Immature natural killer cell (primary cell): ENCODE data around the gene CHRNE. TPM values are rescaled to one million over a fixed set of nuclear protein-coding genes. Genes with fewer than 3 reads are reported as not detected.

ENCODE experiments used
- DNase-seq, 3 donors: peaks; one replicate each; pipeline ENCODE4 v3.0.0; 2022; ENCODE audit warnings: mixed read lengths in 1 of 3
- H3K27ac Mint-ChIP-seq, 6 donors: one replicate each; pipeline ENCODE4 v1.8.0; 2020; ENCODE audit warnings: mixed read lengths in 6 of 6, mild to moderate bottlenecking in 5 of 6, inconsistent platforms in 4 of 6, moderate library complexity in 3 of 6
- H3K27me3 Mint-ChIP-seq, 3 donors: one replicate each; pipeline ENCODE4 v1.8.0; 2020 to 2021; ENCODE audit warnings: low read depth in 3 of 3, mild to moderate bottlenecking in 3 of 3, mixed read lengths in 3 of 3, moderate library complexity in 3 of 3, inconsistent platforms in 1 of 3
- H3K36me3 Mint-ChIP-seq, 3 donors: one replicate each; pipeline ENCODE4 v1.8.0; 2020; ENCODE audit warnings: mixed read lengths in 3 of 3, inconsistent platforms in 2 of 3, mild to moderate bottlenecking in 2 of 3
- H3K4me1 Mint-ChIP-seq, 2 donors: one replicate each; pipeline ENCODE4 v1.8.0; 2020; ENCODE audit warnings: inconsistent platforms in 2 of 2, mild to moderate bottlenecking in 2 of 2, mixed read lengths in 2 of 2, moderate library complexity in 1 of 2
- H3K4me3 Mint-ChIP-seq, 5 donors: one replicate each; pipeline ENCODE4 v1.8.0; 2020; ENCODE audit warnings: mild to moderate bottlenecking in 5 of 5, mixed read lengths in 5 of 5, inconsistent platforms in 3 of 5, moderate library complexity in 3 of 5
- H3K9me3 Mint-ChIP-seq, 6 donors: one replicate each; pipeline ENCODE4 v1.8.0; 2020; ENCODE audit warnings: mild to moderate bottlenecking in 6 of 6, mixed read lengths in 6 of 6, inconsistent platforms in 4 of 6, moderate library complexity in 3 of 6
- polyA plus RNA-seq, 3 donors: library from polyadenylated mRNA; unstranded; fragments of 300-500 nt; fragmentation: Illumina TruSeq; gene quantifications; one replicate each; pipeline ENCODE4 v1.2.3, GENCODE V29; 2021

The CHRNE gene
- polyA plus RNA-seq, 3 donors from 2014 or later, result 2.7 to 4.9 (median 3.9) TPM

DNA sequence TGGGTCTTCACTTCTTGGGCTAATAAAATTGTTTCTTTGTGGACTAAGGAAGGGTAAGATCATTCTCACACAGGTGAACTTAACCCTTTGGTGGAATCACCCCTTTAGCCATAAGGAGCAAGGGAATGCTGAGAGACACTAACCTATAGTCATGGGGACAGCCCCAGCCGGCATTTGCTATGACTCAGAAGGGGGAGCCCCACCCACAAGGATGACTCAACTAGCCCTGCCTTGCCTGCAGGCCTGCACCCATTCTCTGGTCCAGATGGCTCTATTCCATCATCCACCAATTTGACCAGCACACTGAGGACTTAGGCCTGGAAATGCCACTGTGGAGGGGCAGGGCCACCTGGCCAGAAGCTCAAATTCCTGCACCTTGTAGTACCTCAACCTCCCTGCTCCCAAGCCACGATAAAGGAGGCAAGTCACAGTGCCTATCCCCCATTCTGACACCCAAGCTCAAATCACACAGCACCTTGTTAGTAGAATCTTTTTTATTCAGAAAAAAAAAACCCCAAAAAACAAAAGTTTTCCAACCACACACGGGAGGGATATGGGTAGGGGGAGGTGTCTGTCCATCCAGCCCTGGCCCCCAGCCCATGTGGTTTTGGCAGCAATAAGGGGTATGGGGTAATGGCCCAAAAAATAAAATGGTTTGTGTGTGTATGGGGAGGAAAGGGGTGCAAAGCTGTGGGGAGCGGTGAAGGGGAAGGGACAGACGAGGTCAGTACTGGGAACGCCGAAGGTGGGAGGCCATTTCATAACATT, 42.5 kb upstream of the CHRNE start:
- Mint-ChIP-seq H3K9me3 (peaks cover 0 to 2% (median 0%) of the 10 kb centered on the region in 6 donors), H3K27me3 (peaks cover 20 to 59% (median 34%) of the 10 kb centered on the region in 3 donors), H3K27ac (peak overlapping the region; percentile 95 to 97 (median 95)), H3K4me1 (peaks cover 65 to 73% of the 10 kb centered on the region in 2 donors), H3K4me3 (peak overlapping the region; percentile 96 to 100 (median 99)), H3K36me3 (peaks cover 32 to 51% (median 39%) of the 10 kb centered on the region in 3 donors)
- DNase-seq, result peak; percentile 62 to 66 (median 64)

DNA sequence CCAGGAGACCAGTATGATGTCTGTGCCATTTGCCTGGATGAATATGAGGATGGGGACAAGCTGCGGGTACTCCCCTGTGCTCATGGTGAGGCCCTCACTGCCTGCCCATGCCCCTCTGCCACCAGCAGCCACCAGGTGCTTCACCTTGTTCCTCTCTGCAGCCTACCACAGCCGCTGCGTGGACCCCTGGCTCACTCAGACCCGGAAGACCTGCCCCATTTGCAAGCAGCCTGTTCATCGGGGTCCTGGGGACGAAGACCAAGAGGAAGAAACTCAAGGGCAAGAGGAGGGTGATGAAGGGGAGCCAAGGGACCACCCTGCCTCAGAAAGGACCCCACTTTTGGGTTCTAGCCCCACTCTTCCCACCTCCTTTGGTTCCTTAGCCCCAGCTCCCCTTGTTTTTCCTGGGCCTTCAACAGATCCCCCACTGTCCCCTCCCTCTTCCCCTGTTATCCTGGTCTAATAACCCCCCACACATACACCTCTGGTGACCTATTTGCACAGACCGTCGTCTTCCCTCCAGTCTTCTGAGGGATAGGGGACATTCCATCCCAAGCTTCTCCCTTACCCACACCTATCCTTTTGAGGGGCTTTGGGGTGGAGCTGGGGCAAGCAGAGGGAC, 41.8 kb upstream of the CHRNE start:
- Mint-ChIP-seq H3K27me3 (peaks cover 20 to 61% (median 36%) of the 10 kb centered on the region in 3 donors), H3K36me3 (peaks cover 32 to 55% (median 43%) of the 10 kb centered on the region in 3 donors), H3K4me3 (peak overlapping the region; percentile 96 to 100 (median 99)), H3K9me3 (peaks cover 0 to 2% (median 0%) of the 10 kb centered on the region in 6 donors), H3K27ac (peak overlapping the region; percentile 95 to 97 (median 95)), H3K4me1 (peaks cover 62 to 74% of the 10 kb centered on the region in 2 donors)
- DNase-seq, result no peak

GRCh38 chr17:4944163-4944553, 41.3 kb upstream of the CHRNE start:
- DNase-seq, result peak; percentile 52 to 59 (median 57)
- Mint-ChIP-seq H3K27ac (peak overlapping the region; percentile 95 to 97 (median 95)), H3K4me3 (peak overlapping the region; percentile 96 to 100 (median 99)), H3K4me1 (peaks cover 65 to 76% of the 10 kb centered on the region in 2 donors), H3K9me3 (peaks cover 0 to 2% (median 0%) of the 10 kb centered on the region in 6 donors), H3K27me3 (peaks cover 20 to 60% (median 36%) of the 10 kb centered on the region in 3 donors), H3K36me3 (peaks cover 32 to 55% (median 43%) of the 10 kb centered on the region in 3 donors)

DNA sequence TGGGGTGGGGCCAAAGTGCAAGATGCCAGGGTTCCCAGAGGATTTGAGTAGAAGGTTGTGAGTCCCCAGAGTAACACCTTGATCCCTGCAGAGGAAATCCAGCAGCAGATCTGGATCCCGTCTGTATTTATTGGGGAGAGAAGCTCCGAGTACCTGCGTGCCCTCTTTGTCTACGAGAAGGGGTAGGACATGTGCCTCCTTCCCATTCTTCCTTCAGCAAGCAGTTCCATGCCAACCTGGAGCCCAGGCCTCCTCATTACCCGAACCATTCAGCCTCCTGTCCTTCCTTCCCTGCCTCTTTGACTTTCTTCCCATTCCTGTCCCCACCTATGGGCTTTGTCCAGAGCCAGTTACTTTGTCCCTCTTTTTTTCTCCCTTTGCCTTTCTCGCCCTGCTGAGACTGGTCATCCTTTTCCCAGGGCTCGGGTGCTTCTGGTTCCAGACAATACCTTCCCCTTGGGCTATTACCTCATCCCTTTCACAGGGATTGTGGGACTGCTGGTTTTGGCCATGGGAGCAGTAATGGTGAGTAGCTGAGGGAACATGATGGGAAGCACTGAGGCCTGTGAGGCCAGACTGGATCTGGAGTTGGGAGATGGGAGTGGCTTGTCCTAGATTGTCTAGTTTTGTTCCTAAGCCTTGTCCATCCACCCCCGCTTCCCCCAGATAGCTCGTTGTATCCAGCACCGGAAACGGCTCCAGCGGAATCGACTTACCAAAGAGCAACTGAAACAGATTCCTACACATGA, 40.0 kb upstream of the CHRNE start:
- no peak for DNase-seq
- Mint-ChIP-seq H3K27me3 (peaks cover 17 to 51% (median 34%) of the 10 kb centered on the region in 3 donors), H3K36me3 (peaks cover 32 to 55% (median 43%) of the 10 kb centered on the region in 3 donors), H3K4me3 (peak overlapping the region; percentile 55 to 100 (median 99)), H3K4me1 (peaks cover 77 to 85% of the 10 kb centered on the region in 2 donors), H3K27ac (peak overlapping the region; percentile 93 to 98 (median 95)), H3K9me3 (no peaks in the 10 kb centered on the region)

GRCh38 chr17:4941319-4941610, 38.4 kb upstream of the CHRNE start:
- H3K27me3 Mint-ChIP-seq, result peaks cover 8 to 37% (median 20%) of the 10 kb centered on the region in 3 donors
- no peak for DNase-seq
- H3K27ac Mint-ChIP-seq, result peak overlapping the region; percentile 93 to 98 (median 95)
- no peaks in the 10 kb centered on the region for H3K9me3 Mint-ChIP-seq
- peak overlapping the region; percentile 96 to 100 (median 99) for H3K4me3 Mint-ChIP-seq
- peaks cover 70 to 77% of the 10 kb centered on the region in 2 donors for H3K4me1 Mint-ChIP-seq
- peaks cover 24 to 59% (median 35%) of the 10 kb centered on the region in 3 donors for H3K36me3 Mint-ChIP-seq

GRCh38 chr17:4940555-4941318, 37.8 kb upstream of the CHRNE start:
- Mint-ChIP-seq H3K4me1 (peaks cover 72 to 77% of the 10 kb centered on the region in 2 donors), H3K4me3 (peak overlapping the region; percentile 96 to 100 (median 99)), H3K36me3 (peaks cover 22 to 59% (median 35%) of the 10 kb centered on the region in 3 donors), H3K9me3 (no peaks in the 10 kb centered on the region), H3K27ac (peak overlapping the region; percentile 93 to 98 (median 95)), H3K27me3 (peaks cover 8 to 32% (median 19%) of the 10 kb centered on the region in 3 donors)
- DNase-seq, result peak; percentile 25 to 39 (median 37)

DNA sequence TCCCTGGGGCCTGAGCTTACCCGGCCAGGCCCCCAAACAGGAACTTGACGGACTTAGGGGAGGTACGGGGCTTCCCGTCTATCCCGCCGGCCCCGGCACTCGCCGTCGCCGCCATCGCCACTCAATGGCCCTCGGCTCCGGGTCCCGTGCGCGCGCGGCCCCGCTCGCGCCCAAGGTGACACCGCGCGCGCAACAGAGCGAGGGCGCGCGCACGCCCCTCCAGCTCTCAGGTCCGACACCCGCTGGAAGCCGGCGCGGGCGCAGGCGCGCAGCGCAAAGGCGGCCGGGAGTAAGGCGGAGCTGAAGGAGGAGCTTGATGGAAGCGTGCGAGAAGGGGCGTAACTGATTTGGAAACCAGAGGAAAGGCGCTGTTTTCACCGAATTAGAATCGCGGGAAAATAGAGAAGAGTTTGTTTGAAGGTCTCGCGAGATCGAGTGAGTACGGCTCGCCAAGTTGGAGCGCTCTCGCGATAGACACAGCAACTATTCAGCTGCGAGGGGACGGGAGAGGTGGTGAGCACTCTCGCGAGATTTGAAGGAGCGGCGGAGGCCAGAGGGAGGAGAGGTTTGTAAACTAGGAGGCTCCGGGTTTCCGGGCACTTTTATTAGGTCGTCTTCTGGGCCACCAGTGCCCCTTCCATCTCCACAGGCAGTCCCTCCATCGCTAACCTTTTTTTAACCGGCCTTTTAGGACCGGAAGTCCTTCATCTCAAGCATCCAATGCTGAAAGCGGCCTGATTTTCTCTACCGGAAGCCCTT, 37.1 kb upstream of the CHRNE start, which contains the start of the genes RNF167 and SLC25A11:
TSS of gene RNF167 (plus strand) at position 473 of the 759 bp plus-strand sequence. CDS start 642 bp downstream, outside the sequence.
TSS of gene SLC25A11 (minus strand) at position 251 of the 759 bp plus-strand sequence. CDS start at position 115, 136 bp downstream.
- H3K4me3 Mint-ChIP-seq, result peak within 1 kb of the TSS; percentile 96 to 100 (median 99)
- peak within 1 kb of the TSS; percentile 93 to 98 (median 95) for H3K27ac Mint-ChIP-seq
- H3K9me3 Mint-ChIP-seq, result no peaks in the 10 kb centered on the region
- DNase-seq, result peak; percentile 97 to 99 (median 99)
- H3K4me1 Mint-ChIP-seq, result peaks cover 68 to 73% of the 10 kb centered on the region in 2 donors
- H3K27me3 Mint-ChIP-seq, result peaks cover 5 to 24% (median 13%) of the 10 kb centered on the region in 3 donors
- H3K36me3 Mint-ChIP-seq, result peaks cover 15 to 51% (median 28%) of the 10 kb centered on the region in 3 donors

GRCh38 chr17:4939546-4939795, 36.6 kb upstream of the CHRNE start:
- no peak for DNase-seq
- Mint-ChIP-seq H3K9me3 (no peaks in the 10 kb centered on the region), H3K4me1 (peaks cover 67 to 70% of the 10 kb centered on the region in 2 donors), H3K27ac (peak overlapping the region; percentile 79 to 95 (median 91)), H3K27me3 (peaks cover 6 to 23% (median 13%) of the 10 kb centered on the region in 3 donors), H3K4me3 (peak overlapping the region; percentile 96 to 100 (median 99)), H3K36me3 (peaks cover 13 to 47% (median 27%) of the 10 kb centered on the region in 3 donors)

GRCh38 chr17:4938688-4939545, 36.0 kb upstream of the CHRNE start:
- H3K9me3 Mint-ChIP-seq, result no peaks in the 10 kb centered on the region
- H3K4me3 Mint-ChIP-seq, result peak overlapping the region; percentile 96 to 100 (median 99)
- peaks cover 8 to 42% (median 22%) of the 10 kb centered on the region in 3 donors for H3K36me3 Mint-ChIP-seq
- peak in 1 of 3 donors; percentile 8 for DNase-seq
- H3K4me1 Mint-ChIP-seq, result peaks cover 67 to 70% of the 10 kb centered on the region in 2 donors
- peak overlapping the region; percentile 79 to 95 (median 91) for H3K27ac Mint-ChIP-seq
- H3K27me3 Mint-ChIP-seq, result peaks cover 10 to 25% (median 13%) of the 10 kb centered on the region in 3 donors

DNA sequence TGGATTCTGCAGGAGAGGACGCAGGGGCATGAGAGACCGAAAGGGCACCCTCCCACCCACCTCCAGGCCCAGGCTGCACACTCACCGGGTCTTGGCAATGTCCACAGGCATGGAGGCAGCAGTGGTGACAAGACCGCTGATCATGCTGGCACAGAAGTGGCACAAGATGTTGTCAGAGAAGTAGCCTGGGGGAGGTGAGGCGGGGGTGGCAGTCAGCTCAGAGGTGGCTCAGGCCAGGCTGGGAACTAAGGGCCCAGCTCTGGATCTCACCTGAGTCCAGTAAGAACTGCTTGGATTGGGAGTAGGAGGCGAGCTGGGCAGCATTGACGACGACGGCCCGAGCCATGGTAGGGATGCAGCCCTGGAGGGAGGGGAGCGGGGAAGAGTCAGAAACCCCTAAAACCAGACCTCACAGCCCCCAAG, 35.2 kb upstream of the CHRNE start:
- no peak for DNase-seq
- H3K4me1 Mint-ChIP-seq, result peaks cover 67 to 70% of the 10 kb centered on the region in 2 donors
- H3K27me3 Mint-ChIP-seq, result peaks cover 13 to 27% (median 13%) of the 10 kb centered on the region in 3 donors
- H3K4me3 Mint-ChIP-seq, result peak overlapping the region; percentile 36 to 100 (median 99)
- H3K9me3 Mint-ChIP-seq, result no peaks in the 10 kb centered on the region
- H3K36me3 Mint-ChIP-seq, result peaks cover 6 to 40% (median 20%) of the 10 kb centered on the region in 3 donors
- H3K27ac Mint-ChIP-seq, result peak overlapping the region in 2 of 6 donors; percentile 51 to 84

DNA sequence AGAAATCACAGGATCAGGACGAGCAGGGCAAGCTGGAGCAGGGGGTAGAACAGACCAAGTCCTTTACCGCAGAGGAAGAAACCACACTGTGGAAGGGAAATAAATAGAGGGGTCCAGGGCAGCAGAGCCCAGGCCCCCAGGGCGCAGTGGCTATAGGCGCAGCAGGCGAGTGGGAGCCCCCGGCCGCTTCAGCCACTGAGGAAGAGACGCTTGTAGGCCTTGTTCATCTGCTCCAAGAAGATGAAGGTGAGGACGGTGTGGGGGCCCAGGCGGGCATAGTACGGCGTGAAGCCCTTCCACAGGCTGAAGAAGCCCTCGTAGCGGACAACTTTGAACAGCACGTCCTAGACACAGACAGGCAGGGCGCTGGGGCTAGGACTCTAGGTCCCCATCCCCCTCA, 34.7 kb upstream of the CHRNE start:
- H3K9me3 Mint-ChIP-seq, result no peaks in the 10 kb centered on the region
- peak overlapping the region in 1 of 6 donors; percentile 26 for H3K27ac Mint-ChIP-seq
- DNase-seq, result no peak
- peaks cover 6 to 35% (median 17%) of the 10 kb centered on the region in 3 donors for H3K36me3 Mint-ChIP-seq
- H3K27me3 Mint-ChIP-seq, result peaks cover 13 to 25% (median 14%) of the 10 kb centered on the region in 3 donors
- H3K4me1 Mint-ChIP-seq, result peaks cover 67% of the 10 kb centered on the region in 2 donors
- H3K4me3 Mint-ChIP-seq, result peak overlapping the region in 2 of 5 donors; percentile 14 to 44
